PC-3 (cell line): Measurements from ENCODE around the gene RUFY4. TPM values are rescaled to one million over a fixed set of nuclear protein-coding genes. Genes with fewer than 3 reads are reported as not detected.

ENCODE experiments used
- ATAC-seq: fragments of 200-7000 bp; cut with Tn5 transposase; 2 replicates; pipeline ENCODE4 v1.9.1; 2020; ENCODE audit warnings: mild to moderate bottlenecking, moderate library complexity
- BruUV-seq: library from RNA; stranded (reverse); fragments of 400-500 nt; replicated peaks from 2 replicates; lab custom pipeline; 2021; lab: Mats Ljungman, UMichigan
- CTCF ChIA-PET: fragments of 300-600 bp; sonication (Branson Sonifier 250); formaldehyde crosslinking; loops from one replicate; lab custom pipeline; 2022; ENCODE audit warnings: antibody characterized with exemption; lab: Charles Lee
- POLR2A ChIA-PET: fragments of 300-600 bp; sonication (Branson Sonifier 250); formaldehyde crosslinking; loops from one replicate; lab custom pipeline; 2022; ENCODE audit warnings: antibody characterized with exemption; ENCODE audit not compliant: unreplicated experiment; lab: Charles Lee
- DNase-seq: peaks from one replicate; pipeline ENCODE4 v3.0.0-alpha.2; 2015
- H2AFZ ChIP-seq: fragments of 300-600 bp; sonication (generic); 2 replicates; pipeline ENCODE4 v1.6.0; 2016; ENCODE audit warnings: antibody characterized with exemption, low read length
- H3F3A ChIP-seq: fragments of 300-600 bp; sonication (generic); one replicate; pipeline ENCODE4 v1.6.0; 2017; ENCODE audit warnings: antibody characterized with exemption, low read length, control low read depth, mild to moderate bottlenecking; ENCODE audit not compliant: unreplicated experiment
- H3K27ac ChIP-seq: fragments of 300-600 bp; sonication (generic); 2 replicates; pipeline ENCODE4 v1.5.1; 2016; ENCODE audit warnings: mild to moderate bottlenecking, low read length
- H3K27me3 ChIP-seq: fragments of 300-600 bp; sonication (generic); 2 replicates; pipeline ENCODE4 v1.6.1; 2016; ENCODE audit warnings: low read length, mixed read lengths
- H3K36me3 ChIP-seq: fragments of 300-600 bp; sonication (generic); 2 replicates; pipeline ENCODE4 v1.6.1; 2016; ENCODE audit warnings: low read depth, mixed run types, low read length, mixed read lengths
- H3K4me1 ChIP-seq: fragments of 300-600 bp; sonication (generic); 2 replicates; pipeline ENCODE4 v1.5.1; 2016; ENCODE audit warnings: low read length; ENCODE audit not compliant: insufficient read depth
- H3K4me2 ChIP-seq: fragments of 300-600 bp; sonication (generic); 2 replicates; pipeline ENCODE4 v1.6.0; 2016; ENCODE audit warnings: low read length
- H3K4me3 ChIP-seq: fragments of 300-600 bp; sonication (generic); 2 replicates; pipeline ENCODE4 v1.5.1; 2016; ENCODE audit warnings: mild to moderate bottlenecking, low read length, mixed read lengths
- H3K79me2 ChIP-seq: fragments of 300-600 bp; sonication (generic); 2 replicates; pipeline ENCODE4 v1.6.1; 2017; ENCODE audit warnings: low read length, mixed read lengths
- H3K9ac ChIP-seq: fragments of 300-600 bp; sonication (generic); 2 replicates; pipeline ENCODE4 v1.6.0; 2016; ENCODE audit warnings: mild to moderate bottlenecking, low read length
- H3K9me2 ChIP-seq: fragments of 300-600 bp; sonication (generic); replicated peaks from 2 replicates; pipeline ENCODE4 v1.6.1; 2016; ENCODE audit warnings: mixed run types, low read length, mixed read lengths
- H3K9me3 ChIP-seq: fragments of 300-600 bp; sonication (generic); 2 replicates; pipeline ENCODE4 v1.6.1; 2016; ENCODE audit warnings: low read length, mixed read lengths
- H4K20me1 ChIP-seq: fragments of 300-600 bp; sonication (generic); 2 replicates; pipeline ENCODE4 v1.6.1; 2016; ENCODE audit warnings: low read length, mixed read lengths
- EZH2 ChIP-seq: fragments of 300-600 bp; sonication (generic); IDR thresholded peaks from one replicate; pipeline ENCODE4 v1.6.1; 2017; ENCODE audit warnings: antibody characterized with exemption, mild to moderate bottlenecking, low read length; ENCODE audit not compliant: unreplicated experiment
- EZH2phosphoT487 ChIP-seq: fragments of 300-600 bp; sonication (generic); IDR thresholded peaks from 2 replicates; pipeline ENCODE4 v1.6.1; 2018; ENCODE audit warnings: mild to moderate bottlenecking, antibody characterized with exemption, low read length, borderline replicate concordance
- intact Hi-C: fragments of 100-400 bp; cut with micrococcal nuclease; formaldehyde crosslinking; loops from 2 replicates; pipeline ENCODE4 v1.9.0; 2023
- total RNA-seq: library from RNA; depleted of rRNA; stranded (reverse); fragments of >200 nt; gene quantifications from 2 replicates; pipeline ENCODE4 v1.2.3, GENCODE V29; 2014
- TF ChIP-seq, protein P1 (sequence below): fragments of 300-600 bp; sonication (generic); conservative IDR thresholded peaks from 2 replicates; pipeline ENCODE4 v1.5.1; 2017; ENCODE audit warnings: antibody characterized with exemption, low read depth, mild to moderate bottlenecking, low read length

RUFY4 gene
- total RNA-seq, 1 experiment from 2014 or later = not detected

GRCh38 chr2:218070587-218070986, 1.5 kb downstream of the RUFY4 start:
- Histone ChIP-seq H3F3A (no peaks in the 10 kb centered on the region), H3K4me3 (no peak overlapping the region), H3K36me3 (no peaks in the 10 kb centered on the region), H3K9ac (no peak overlapping the region), H3K79me2 (no peaks in the 10 kb centered on the region), H2AFZ (no peak overlapping the region), H3K9me2 (no peaks in the 10 kb centered on the region), H3K27me3 (peaks cover 39% of the 10 kb centered on the region), H4K20me1 (no peaks in the 10 kb centered on the region), H3K4me2 (no peak overlapping the region), H3K27ac (no peak overlapping the region), H3K9me3 (no peaks in the 10 kb centered on the region), H3K4me1 (no peaks in the 10 kb centered on the region)
- DNase-seq (no peak), ATAC-seq (no peak)
- ChIA-PET POLR2A (no interaction called here), CTCF (no interaction called here)
- BruUV-seq = no TSS peak
- intact Hi-C loops = no loop called here
- TF ChIP-seq EZH2 = no peak
- TF ChIP-seq, protein P1, sequence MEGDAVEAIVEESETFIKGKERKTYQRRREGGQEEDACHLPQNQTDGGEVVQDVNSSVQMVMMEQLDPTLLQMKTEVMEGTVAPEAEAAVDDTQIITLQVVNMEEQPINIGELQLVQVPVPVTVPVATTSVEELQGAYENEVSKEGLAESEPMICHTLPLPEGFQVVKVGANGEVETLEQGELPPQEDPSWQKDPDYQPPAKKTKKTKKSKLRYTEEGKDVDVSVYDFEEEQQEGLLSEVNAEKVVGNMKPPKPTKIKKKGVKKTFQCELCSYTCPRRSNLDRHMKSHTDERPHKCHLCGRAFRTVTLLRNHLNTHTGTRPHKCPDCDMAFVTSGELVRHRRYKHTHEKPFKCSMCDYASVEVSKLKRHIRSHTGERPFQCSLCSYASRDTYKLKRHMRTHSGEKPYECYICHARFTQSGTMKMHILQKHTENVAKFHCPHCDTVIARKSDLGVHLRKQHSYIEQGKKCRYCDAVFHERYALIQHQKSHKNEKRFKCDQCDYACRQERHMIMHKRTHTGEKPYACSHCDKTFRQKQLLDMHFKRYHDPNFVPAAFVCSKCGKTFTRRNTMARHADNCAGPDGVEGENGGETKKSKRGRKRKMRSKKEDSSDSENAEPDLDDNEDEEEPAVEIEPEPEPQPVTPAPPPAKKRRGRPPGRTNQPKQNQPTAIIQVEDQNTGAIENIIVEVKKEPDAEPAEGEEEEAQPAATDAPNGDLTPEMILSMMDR = no peak
- TF ChIP-seq EZH2phosphoT487 = no peak

GRCh38 chr2:218071218-218071937, 2.3 kb downstream of the RUFY4 start:
- POLR2A ChIA-PET = no interaction called here
- Histone ChIP-seq H3K4me1 (no peaks in the 10 kb centered on the region), H3K36me3 (no peaks in the 10 kb centered on the region), H4K20me1 (no peaks in the 10 kb centered on the region), H2AFZ (no peak overlapping the region), H3K79me2 (no peaks in the 10 kb centered on the region), H3K27me3 (peaks cover 43% of the 10 kb centered on the region), H3K4me3 (no peak overlapping the region), H3K9me2 (no peaks in the 10 kb centered on the region), H3K9me3 (no peaks in the 10 kb centered on the region), H3F3A (no peaks in the 10 kb centered on the region), H3K9ac (no peak overlapping the region), H3K27ac (no peak overlapping the region), H3K4me2 (no peak overlapping the region)
- ATAC-seq (no peak), DNase-seq (no peak)
- no TSS peak for BruUV-seq
- CTCF ChIA-PET = no interaction called here
- intact Hi-C loops = no loop called here
- TF ChIP-seq EZH2 (no peak), EZH2phosphoT487 (no peak)
- TF ChIP-seq, protein P1 = no peak

- intact Hi-C loops = no loop called here
Observed at GRCh38 chr2:218072002-218072401, 2.9 kb downstream of the RUFY4 start.

More at GRCh38 chr2:218072002-218072401, 2.9 kb downstream of the RUFY4 start:
- no peaks in the 10 kb centered on the region for H3F3A ChIP-seq
- H3K9ac ChIP-seq = no peak overlapping the region
- no peak for ATAC-seq
- no peaks in the 10 kb centered on the region for H3K36me3 ChIP-seq
- H3K4me2 ChIP-seq = no peak overlapping the region
- CTCF ChIA-PET = no interaction called here
- H3K27me3 ChIP-seq = peaks cover 38% of the 10 kb centered on the region
- no peaks in the 10 kb centered on the region for H3K9me2 ChIP-seq
- POLR2A ChIA-PET = no interaction called here
- no peak overlapping the region for H2AFZ ChIP-seq
- no peaks in the 10 kb centered on the region for H3K79me2 ChIP-seq
- no peak overlapping the region for H3K27ac ChIP-seq
- no peak for DNase-seq
- no peak overlapping the region for H3K4me3 ChIP-seq
- BruUV-seq = no TSS peak
- H3K4me1 ChIP-seq = no peaks in the 10 kb centered on the region
- H3K9me3 ChIP-seq = no peaks in the 10 kb centered on the region
- TF ChIP-seq, protein P1 = no peak
- TF ChIP-seq EZH2phosphoT487 (no peak), EZH2 (no peak)
- no peaks in the 10 kb centered on the region for H4K20me1 ChIP-seq
